Neural progenitor cell (in vitro differentiated cells): ENCODE data around the gene POLDIP2. TPM values are rescaled to one million over a fixed set of nuclear protein-coding genes. Genes with fewer than 3 reads are reported as not detected.

Experiments
- DNase-seq: peaks from one replicate; pipeline ENCODE4 v3.0.0-alpha.2; 2016; ENCODE audit warnings: low spot score
- H2AFZ ChIP-seq: fragments of 200-600 bp; sonication (generic); replicated peaks from 2 replicates; pipeline ENCODE4 v1.6.1; 2016; ENCODE audit warnings: antibody characterized with exemption
- H3F3A ChIP-seq: fragments of 200-600 bp; sonication (generic); 2 replicates; pipeline ENCODE4 v1.6.1; 2016; ENCODE audit warnings: antibody characterized with exemption, low read depth
- H3K27ac ChIP-seq: fragments of 200-600 bp; sonication (generic); 2 replicates; pipeline ENCODE4 v1.5.1; 2016; ENCODE audit warnings: mild to moderate bottlenecking
- H3K27me3 ChIP-seq: fragments of 200-600 bp; sonication (generic); 2 replicates; pipeline ENCODE4 v1.6.1; 2016; ENCODE audit warnings: mild to moderate bottlenecking, moderate library complexity
- H3K36me3 ChIP-seq: fragments of 200-600 bp; sonication (generic); 2 replicates; pipeline ENCODE4 v1.5.1; 2016
- H3K4me1 ChIP-seq: fragments of 200-600 bp; sonication (generic); 2 replicates; pipeline ENCODE4 v1.6.1; 2016; ENCODE audit warnings: mixed run types
- H3K4me2 ChIP-seq: fragments of 200-600 bp; sonication (generic); 2 replicates; pipeline ENCODE4 v1.6.1; 2016
- H3K4me3 ChIP-seq: fragments of 200-600 bp; sonication (generic); 2 replicates; pipeline ENCODE4 v1.5.1; 2016
- H3K79me2 ChIP-seq: fragments of 200-600 bp; sonication (generic); 2 replicates; pipeline ENCODE4 v1.6.1; 2016; ENCODE audit warnings: low read depth
- H3K9ac ChIP-seq: fragments of 200-600 bp; sonication (generic); 2 replicates; pipeline ENCODE4 v1.6.1; 2016
- H3K9me3 ChIP-seq: fragments of 200-600 bp; sonication (generic); 2 replicates; pipeline ENCODE4 v1.5.1; 2016; ENCODE audit warnings: low read depth
- H4K20me1 ChIP-seq: fragments of 200-600 bp; sonication (generic); 2 replicates; pipeline ENCODE4 v1.6.1; 2016; ENCODE audit warnings: low read depth
- H3K27ac Mint-ChIP-seq: 3 replicates; pipeline ENCODE4 v1.8.0; 2021; ENCODE audit warnings: mixed read lengths
- H3K27me3 Mint-ChIP-seq: 2 replicates; pipeline ENCODE4 v1.8.0; 2022; ENCODE audit warnings: low read depth, mild to moderate bottlenecking, inconsistent platforms, moderate library complexity, mixed read lengths; ENCODE audit not compliant: insufficient read depth
- H3K36me3 Mint-ChIP-seq: 3 replicates; pipeline ENCODE4 v1.8.0; 2021; ENCODE audit warnings: mixed read lengths
- H3K4me1 Mint-ChIP-seq: 3 replicates; pipeline ENCODE4 v1.8.0; 2021; ENCODE audit warnings: mixed read lengths
- H3K4me3 Mint-ChIP-seq: 3 replicates; pipeline ENCODE4 v1.8.0; 2021; ENCODE audit warnings: mild to moderate bottlenecking, moderate library complexity, mixed read lengths
- H3K9me3 Mint-ChIP-seq: 3 replicates; pipeline ENCODE4 v1.8.0; 2020; ENCODE audit warnings: mixed read lengths
- CTCF ChIP-seq: fragments of 200-600 bp; sonication (generic); IDR thresholded peaks from 2 replicates; pipeline ENCODE4 v1.5.1; 2017; ENCODE audit warnings: antibody characterized with exemption, mild to moderate bottlenecking
- EZH2 ChIP-seq: fragments of 200-600 bp; sonication (generic); IDR thresholded peaks from 2 replicates; pipeline ENCODE4 v1.6.1; 2017; ENCODE audit warnings: antibody characterized with exemption, mild to moderate bottlenecking, moderate library complexity
- EZH2phosphoT487 ChIP-seq: fragments of 200-600 bp; sonication (generic); IDR thresholded peaks from 2 replicates; pipeline ENCODE4 v1.6.1; 2017; ENCODE audit warnings: antibody characterized with exemption
- total RNA-seq: library from RNA; depleted of rRNA; stranded (reverse); fragments of >200 nt; gene quantifications from 2 replicates; pipeline ENCODE4 v1.2.3, GENCODE V29; 2015; ENCODE audit warnings: low replicate concordance

The POLDIP2 gene
- total RNA-seq, 1 donor from 2014 or later = 44.6 TPM

DNA sequence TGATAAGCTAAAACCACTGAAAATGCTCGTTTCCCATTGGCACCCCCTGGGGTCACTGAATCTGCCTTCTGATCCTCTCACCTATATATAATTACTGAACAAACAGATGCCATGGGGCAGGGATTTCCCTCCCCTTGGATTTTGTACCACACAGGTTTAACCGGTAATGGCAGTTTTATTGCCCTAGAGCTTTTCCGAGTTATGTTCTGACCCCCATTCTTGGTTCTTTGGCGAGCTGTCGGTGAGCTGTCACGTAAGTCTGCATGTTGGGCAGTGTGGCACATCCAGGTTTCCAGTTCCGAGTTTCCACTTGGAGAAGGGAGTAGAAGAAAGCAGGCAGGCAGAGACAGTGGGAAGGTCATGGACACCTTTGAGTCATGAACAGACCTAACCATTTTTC lies 31.2 kb downstream of the POLDIP2 start:
- Mint-ChIP-seq H3K27me3 (peaks cover 2% of the 10 kb centered on the region), H3K36me3 (peaks cover 24% of the 10 kb centered on the region), H3K27ac (no peak overlapping the region), H3K9me3 (no peaks in the 10 kb centered on the region), H3K4me1 (peaks cover 42% of the 10 kb centered on the region), H3K4me3 (no peak overlapping the region)
- Histone ChIP-seq H3F3A (peaks cover 35% of the 10 kb centered on the region), H3K4me3 (no peak overlapping the region), H3K36me3 (peaks cover 4% of the 10 kb centered on the region), H3K4me2 (no peak overlapping the region), H3K9ac (no peak overlapping the region), H3K27ac (no peak overlapping the region), H3K4me1 (peaks cover 11% of the 10 kb centered on the region), H3K79me2 (peaks cover 76% of the 10 kb centered on the region), H4K20me1 (peaks cover 65% of the 10 kb centered on the region), H3K27me3 (no peaks in the 10 kb centered on the region), H3K9me3 (no peaks in the 10 kb centered on the region), H2AFZ (no peak overlapping the region)
- no peak for DNase-seq
- TF ChIP-seq EZH2phosphoT487 (no peak), EZH2 (no peak), CTCF (no peak)

- Histone ChIP-seq H3K4me3 (no peak overlapping the region), H4K20me1 (peaks cover 73% of the 10 kb centered on the region), H2AFZ (no peak overlapping the region), H3K4me1 (peaks cover 20% of the 10 kb centered on the region), H3K27ac (peak overlapping the region; percentile 34), H3K9ac (no peak overlapping the region), H3K9me3 (no peaks in the 10 kb centered on the region), H3K4me2 (no peak overlapping the region), H3K36me3 (peaks cover 4% of the 10 kb centered on the region), H3K79me2 (peaks cover 85% of the 10 kb centered on the region), H3F3A (peaks cover 27% of the 10 kb centered on the region), H3K27me3 (no peaks in the 10 kb centered on the region)
- peaks cover 50% of the 10 kb centered on the region for H3K4me1 Mint-ChIP-seq
- no peaks in the 10 kb centered on the region for H3K27me3 Mint-ChIP-seq
- no peak for DNase-seq
- no peak overlapping the region for H3K27ac Mint-ChIP-seq
- no peaks in the 10 kb centered on the region for H3K9me3 Mint-ChIP-seq
- TF ChIP-seq CTCF = no peak
- no peak for TF ChIP-seq EZH2phosphoT487
- no peak for TF ChIP-seq EZH2
- peaks cover 31% of the 10 kb centered on the region for H3K36me3 Mint-ChIP-seq
- no peak overlapping the region for H3K4me3 Mint-ChIP-seq
These were observed 32.1 kb downstream of the POLDIP2 start for GRCh38 chr17:28325211-28325610.

GRCh38 chr17:28324781-28325180 lies 32.5 kb downstream of the POLDIP2 start:
- Mint-ChIP-seq H3K4me1 (peaks cover 54% of the 10 kb centered on the region), H3K27ac (no peak overlapping the region), H3K27me3 (no peaks in the 10 kb centered on the region), H3K36me3 (peaks cover 32% of the 10 kb centered on the region), H3K4me3 (no peak overlapping the region), H3K9me3 (no peaks in the 10 kb centered on the region)
- Histone ChIP-seq H2AFZ (no peak overlapping the region), H3F3A (peaks cover 26% of the 10 kb centered on the region), H3K4me3 (no peak overlapping the region), H3K9me3 (no peaks in the 10 kb centered on the region), H3K27ac (no peak overlapping the region), H3K4me1 (peaks cover 23% of the 10 kb centered on the region), H3K4me2 (no peak overlapping the region), H3K79me2 (peaks cover 89% of the 10 kb centered on the region), H4K20me1 (peaks cover 76% of the 10 kb centered on the region), H3K9ac (no peak overlapping the region), H3K36me3 (peaks cover 4% of the 10 kb centered on the region), H3K27me3 (no peaks in the 10 kb centered on the region)
- TF ChIP-seq EZH2 = no peak
- no peak for TF ChIP-seq EZH2phosphoT487
- no peak for TF ChIP-seq CTCF
- DNase-seq = no peak
